Measurements from ENCODE around the gene LAMA2.

Gene LAMA2

DNA sequence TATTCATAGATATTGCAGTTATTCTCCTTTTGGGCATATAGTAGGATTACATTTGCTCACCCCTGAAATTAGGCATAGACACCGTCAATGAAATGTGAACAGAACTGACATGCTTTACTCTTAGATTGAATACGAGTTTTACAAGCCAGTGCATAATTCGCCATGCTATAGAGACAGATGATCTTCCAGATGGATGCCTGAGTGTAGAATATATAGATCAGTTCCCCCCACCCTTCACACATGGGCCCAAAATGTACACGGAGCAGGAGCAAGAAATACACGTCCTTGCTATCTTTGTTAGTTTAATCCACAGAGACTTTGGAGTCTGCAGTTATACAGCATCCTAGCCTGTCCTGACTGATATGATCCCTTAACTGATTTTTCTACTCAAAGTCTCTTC lies 47.4 kb downstream of the LAMA2 start:
- H3K4me3 ChIP-seq (ENCODE audit: low read depth, low read length): no peak overlapping the region
- TF ChIP-seq, protein P1, sequence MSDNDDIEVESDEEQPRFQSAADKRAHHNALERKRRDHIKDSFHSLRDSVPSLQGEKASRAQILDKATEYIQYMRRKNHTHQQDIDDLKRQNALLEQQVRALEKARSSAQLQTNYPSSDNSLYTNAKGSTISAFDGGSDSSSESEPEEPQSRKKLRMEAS (IDR thresholded peaks at IDR 0.05; ENCODE audit: low read depth, low read length): no peak
- TF ChIP-seq, protein P2, sequence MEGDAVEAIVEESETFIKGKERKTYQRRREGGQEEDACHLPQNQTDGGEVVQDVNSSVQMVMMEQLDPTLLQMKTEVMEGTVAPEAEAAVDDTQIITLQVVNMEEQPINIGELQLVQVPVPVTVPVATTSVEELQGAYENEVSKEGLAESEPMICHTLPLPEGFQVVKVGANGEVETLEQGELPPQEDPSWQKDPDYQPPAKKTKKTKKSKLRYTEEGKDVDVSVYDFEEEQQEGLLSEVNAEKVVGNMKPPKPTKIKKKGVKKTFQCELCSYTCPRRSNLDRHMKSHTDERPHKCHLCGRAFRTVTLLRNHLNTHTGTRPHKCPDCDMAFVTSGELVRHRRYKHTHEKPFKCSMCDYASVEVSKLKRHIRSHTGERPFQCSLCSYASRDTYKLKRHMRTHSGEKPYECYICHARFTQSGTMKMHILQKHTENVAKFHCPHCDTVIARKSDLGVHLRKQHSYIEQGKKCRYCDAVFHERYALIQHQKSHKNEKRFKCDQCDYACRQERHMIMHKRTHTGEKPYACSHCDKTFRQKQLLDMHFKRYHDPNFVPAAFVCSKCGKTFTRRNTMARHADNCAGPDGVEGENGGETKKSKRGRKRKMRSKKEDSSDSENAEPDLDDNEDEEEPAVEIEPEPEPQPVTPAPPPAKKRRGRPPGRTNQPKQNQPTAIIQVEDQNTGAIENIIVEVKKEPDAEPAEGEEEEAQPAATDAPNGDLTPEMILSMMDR (IDR thresholded peaks at IDR 0.05; ENCODE audit: low read depth, low read length): no peak
- TF ChIP-seq MYC (IDR thresholded peaks at IDR 0.05; ENCODE audit: low read depth, low read length): no peak
- no peak for TF ChIP-seq POLR2A (IDR thresholded peaks at IDR 0.05; ENCODE audit: extremely low read depth, insufficient read length)
- no peak for DNase-seq (ENCODE audit: low read depth)

DNA sequence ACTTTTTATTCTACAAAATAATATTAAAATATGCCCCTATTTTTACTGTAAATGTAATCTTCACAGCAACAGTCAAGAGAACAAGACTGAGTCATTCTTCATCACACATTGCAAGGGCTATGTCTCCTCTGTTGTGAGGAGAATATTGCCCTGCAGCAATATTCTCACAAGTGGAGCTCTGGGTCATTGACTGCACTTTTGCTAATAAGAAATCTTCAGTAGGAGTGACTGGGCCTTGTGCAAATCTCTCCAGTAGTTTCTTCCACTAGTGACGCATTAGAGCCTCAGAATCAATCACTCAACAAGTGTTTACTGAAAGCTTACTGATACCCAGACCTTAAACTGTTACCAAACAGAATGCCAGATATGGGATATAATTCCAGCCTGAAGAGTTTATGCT lies 49.1 kb downstream of the LAMA2 start:
- no peak overlapping the region for H3K4me3 ChIP-seq (ENCODE audit: low read depth, low read length)
- no peak for DNase-seq (ENCODE audit: low read depth)
- TF ChIP-seq, protein P2 (IDR thresholded peaks at IDR 0.05; ENCODE audit: low read depth, low read length): no peak
- TF ChIP-seq, protein P1 (IDR thresholded peaks at IDR 0.05; ENCODE audit: low read depth, low read length): no peak
- TF ChIP-seq MYC (IDR thresholded peaks at IDR 0.05; ENCODE audit: low read depth, low read length) (no peak), POLR2A (IDR thresholded peaks at IDR 0.05; ENCODE audit: extremely low read depth, insufficient read length) (no peak)

DNA sequence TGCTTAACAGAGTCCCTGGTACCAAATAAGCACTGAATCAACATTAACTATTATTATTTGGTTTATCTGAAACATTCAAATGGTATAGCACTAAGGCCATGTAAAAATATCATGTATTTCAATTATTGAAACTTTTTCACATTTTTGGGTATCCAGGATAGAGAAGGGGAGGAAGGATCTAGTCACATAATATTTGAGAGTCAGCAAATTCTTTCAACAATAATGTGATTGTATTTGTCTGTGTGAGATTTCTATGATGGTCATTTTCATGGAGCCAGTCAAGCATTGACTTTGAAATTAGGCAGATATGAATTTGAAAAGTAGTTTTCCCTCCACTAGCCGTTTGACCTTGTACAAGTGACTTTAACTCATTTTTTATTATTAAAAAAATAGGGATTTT lies 67.9 kb downstream of the LAMA2 start:
- no peak for DNase-seq (ENCODE audit: low read depth)

DNA sequence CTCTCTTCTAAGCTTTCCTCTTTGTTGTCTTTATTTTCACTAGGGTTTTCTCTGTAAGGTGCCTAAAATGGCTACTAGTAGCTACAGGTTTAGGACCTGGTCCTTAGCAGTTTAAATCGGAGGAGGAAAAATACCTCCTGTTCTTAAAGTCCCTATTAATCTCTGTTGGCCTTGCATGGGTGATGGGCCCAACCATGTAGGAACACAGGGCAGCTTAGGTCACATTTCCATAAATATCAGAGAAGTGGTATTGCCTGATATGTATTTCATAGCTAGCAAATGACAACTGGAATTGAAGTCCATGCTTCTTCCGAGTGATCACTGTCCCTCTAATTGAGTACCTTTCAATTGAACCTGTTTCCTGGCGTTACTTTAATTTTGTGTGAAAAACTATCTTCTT lies 70.0 kb downstream of the LAMA2 start:
- no peak overlapping the region for H3K4me3 ChIP-seq (ENCODE audit: low read depth, low read length)
- TF ChIP-seq POLR2A (IDR thresholded peaks at IDR 0.05; ENCODE audit: extremely low read depth, insufficient read length): no peak
- TF ChIP-seq, protein P1 (IDR thresholded peaks at IDR 0.05; ENCODE audit: low read depth, low read length): no peak
- TF ChIP-seq MYC (IDR thresholded peaks at IDR 0.05; ENCODE audit: low read depth, low read length): no peak
- TF ChIP-seq, protein P2 (IDR thresholded peaks at IDR 0.05; ENCODE audit: low read depth, low read length): no peak
- DNase-seq (ENCODE audit: low read depth): no peak

More for the DNA sequence above, 67.9 kb downstream of the LAMA2 start:
- no peak overlapping the region for H3K4me3 ChIP-seq (ENCODE audit: low read depth, low read length)
- TF ChIP-seq POLR2A (IDR thresholded peaks at IDR 0.05; ENCODE audit: extremely low read depth, insufficient read length) (no peak), MYC (IDR thresholded peaks at IDR 0.05; ENCODE audit: low read depth, low read length) (no peak)
- TF ChIP-seq, protein P1 (IDR thresholded peaks at IDR 0.05; ENCODE audit: low read depth, low read length): no peak
- TF ChIP-seq, protein P2 (IDR thresholded peaks at IDR 0.05; ENCODE audit: low read depth, low read length): no peak

DNA sequence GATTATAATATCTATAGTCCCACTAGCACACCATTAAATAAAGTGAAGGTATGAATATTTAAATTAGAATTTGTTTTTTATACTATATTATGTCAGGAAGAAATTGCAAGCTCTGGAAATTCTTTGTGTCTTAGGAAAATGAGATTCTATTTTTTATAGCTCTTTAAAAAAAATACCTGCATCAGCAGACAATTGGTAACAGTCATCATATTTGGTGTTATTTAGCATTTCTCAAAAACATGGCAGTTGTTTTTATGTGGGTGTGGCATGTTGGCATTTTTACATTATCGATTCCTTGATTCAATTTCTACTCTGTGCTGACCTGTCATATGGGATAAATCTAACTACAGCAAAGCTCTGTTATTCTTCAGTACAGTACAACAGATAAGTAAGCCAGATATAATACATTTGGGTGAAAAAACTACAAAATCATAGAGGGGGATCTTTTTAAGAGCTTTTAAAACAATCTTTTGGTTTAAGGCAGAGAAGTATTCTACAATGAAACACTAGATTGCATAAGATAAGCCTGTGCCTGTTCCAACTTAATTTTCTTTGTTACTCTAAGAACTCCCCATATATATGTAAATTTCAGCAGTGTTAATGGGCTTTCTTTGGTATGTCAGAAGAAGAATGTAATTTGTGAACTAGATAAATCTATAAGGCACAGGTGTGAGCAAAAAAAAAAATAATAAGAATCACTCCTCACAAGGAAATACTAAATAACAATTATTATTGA lies 71.5 kb downstream of the LAMA2 start:
- DNase-seq (ENCODE audit: low read depth): no peak
- no peak for TF ChIP-seq POLR2A (IDR thresholded peaks at IDR 0.05; ENCODE audit: extremely low read depth, insufficient read length)
- TF ChIP-seq MYC (IDR thresholded peaks at IDR 0.05; ENCODE audit: low read depth, low read length): no peak
- TF ChIP-seq, protein P2 (IDR thresholded peaks at IDR 0.05; ENCODE audit: low read depth, low read length): no peak
- TF ChIP-seq, protein P1 (IDR thresholded peaks at IDR 0.05; ENCODE audit: low read depth, low read length): no peak
- H3K4me3 ChIP-seq (ENCODE audit: low read depth, low read length): no peak overlapping the region

Data from NB4 (cell line).